SJSA1 (cell line): Measurements from ENCODE around the gene KCNQ1OT1. TPM values are rescaled to one million over a fixed set of nuclear protein-coding genes. Genes with fewer than 3 reads are reported as not detected.

Experiments
- DNase-seq, 2 experiments: peaks; one replicate each; pipeline ENCODE4 v3.0.0-alpha.2; 2015 to 2020; ENCODE audit warnings: low spot score in 2 of 2, low read depth in 1 of 2
- H3K27ac ChIP-seq: fragments of 250-450 bp; sonication (Bioruptor Pico); 2 replicates; pipeline ENCODE4 v1.5.1; 2020; ENCODE audit warnings: mild to moderate bottlenecking, moderate library complexity
- H3K27me3 ChIP-seq: fragments of 250-450 bp; sonication (Bioruptor Pico); replicated peaks from 2 replicates; pipeline ENCODE4 v1.5.1; 2020; ENCODE audit warnings: mild to moderate bottlenecking, moderate library complexity
- H3K36me3 ChIP-seq: fragments of 250-450 bp; sonication (Bioruptor Pico); 2 replicates; pipeline ENCODE4 v1.5.1; 2020; ENCODE audit warnings: mild to moderate bottlenecking
- H3K4me1 ChIP-seq: fragments of 250-450 bp; sonication (Bioruptor Pico); replicated peaks from 2 replicates; pipeline ENCODE4 v1.6.1; 2021; ENCODE audit warnings: mild to moderate bottlenecking
- H3K4me3 ChIP-seq: fragments of 250-450 bp; sonication (Bioruptor Pico); 2 replicates; pipeline ENCODE4 v1.5.1; 2020; ENCODE audit warnings: mild to moderate bottlenecking
- H3K9me3 ChIP-seq: fragments of 250-450 bp; sonication (Bioruptor Pico); replicated peaks from 2 replicates; pipeline ENCODE4 v1.5.1; 2020; ENCODE audit warnings: mild to moderate bottlenecking
- total RNA-seq: library from RNA; depleted of rRNA; stranded (reverse); fragments of >200 nt; shearing (Covaris generic); gene quantifications from 2 replicates; pipeline ENCODE4 v1.2.3, GENCODE V29; 2014

KCNQ1OT1 gene
- total RNA-seq, 1 experiment from 2014 or later = 2.1 TPM

DNA sequence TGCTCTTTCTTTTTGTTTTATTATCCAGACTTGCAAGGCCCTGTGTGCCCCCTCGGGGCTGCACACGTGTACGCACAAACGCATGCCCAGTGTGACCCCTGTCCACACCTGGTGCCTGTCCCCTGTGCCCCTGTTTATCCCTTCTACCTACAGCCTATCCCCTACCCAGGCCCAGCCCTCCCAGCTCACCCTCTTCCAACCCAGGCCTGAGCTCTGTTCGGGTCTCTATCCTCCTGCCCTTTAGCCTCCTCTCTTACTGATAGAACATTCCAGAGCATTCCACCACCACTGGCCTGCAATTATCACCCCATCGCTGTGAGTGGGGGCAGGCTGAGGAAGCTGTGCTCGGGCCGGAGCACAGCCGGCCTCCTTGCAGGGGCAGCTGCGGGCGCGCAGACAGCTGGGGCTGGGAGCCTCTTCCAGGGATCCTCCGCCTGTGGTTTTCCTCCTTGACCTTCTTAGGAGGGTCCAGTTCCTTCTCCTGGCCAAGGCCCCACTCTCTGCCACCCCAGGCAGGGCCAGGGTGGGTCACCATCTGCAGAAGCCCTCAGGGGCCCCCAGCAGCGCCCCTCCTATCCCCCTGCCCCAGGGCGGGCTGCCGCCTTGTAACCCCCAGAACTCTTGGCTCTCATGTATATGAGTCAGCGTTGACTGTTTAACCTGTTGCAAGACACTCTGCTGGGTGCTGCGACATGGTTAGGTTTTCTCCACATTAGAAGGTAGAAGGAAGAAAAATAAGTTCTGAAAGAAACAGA lies 41.8 kb upstream of the KCNQ1OT1 start:
- no peaks in the 10 kb centered on the region for H3K9me3 ChIP-seq
- no peak overlapping the region for H3K4me3 ChIP-seq
- DNase-seq = no peak
- H3K4me1 ChIP-seq = peaks cover 13% of the 10 kb centered on the region
- peaks cover 5% of the 10 kb centered on the region; the same call in 1 of the 2 replicates for H3K27me3 ChIP-seq
- H3K36me3 ChIP-seq = no peaks in the 10 kb centered on the region
- H3K27ac ChIP-seq = no peak overlapping the region

DNA sequence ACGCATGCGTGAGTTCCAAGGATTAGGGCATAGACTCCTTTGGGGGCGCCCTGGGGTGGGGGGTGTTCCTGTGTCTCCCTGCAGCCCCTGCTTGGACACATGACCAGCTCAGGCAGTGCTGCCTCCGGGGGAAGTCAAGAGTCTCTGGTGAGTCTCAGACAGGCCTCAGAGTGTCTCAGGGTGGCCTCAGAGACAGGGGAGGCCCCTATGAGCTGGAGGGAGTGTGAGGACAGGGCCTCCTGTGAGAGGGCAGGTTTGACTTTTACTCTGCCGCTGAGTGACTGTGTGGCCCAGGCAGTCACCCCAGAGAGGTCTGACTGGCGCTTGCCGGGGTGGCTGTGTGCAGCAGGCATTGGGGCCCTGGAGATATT lies 41.2 kb upstream of the KCNQ1OT1 start:
- DNase-seq = no peak
- Histone ChIP-seq H3K27ac (no peak overlapping the region), H3K27me3 (0 out of 2 replicates have a peak, but pooled peaks cover 5% of the 10 kb centered on the region), H3K36me3 (no peaks in the 10 kb centered on the region), H3K4me1 (peaks cover 13% of the 10 kb centered on the region), H3K4me3 (no peak overlapping the region), H3K9me3 (no peaks in the 10 kb centered on the region)

DNA sequence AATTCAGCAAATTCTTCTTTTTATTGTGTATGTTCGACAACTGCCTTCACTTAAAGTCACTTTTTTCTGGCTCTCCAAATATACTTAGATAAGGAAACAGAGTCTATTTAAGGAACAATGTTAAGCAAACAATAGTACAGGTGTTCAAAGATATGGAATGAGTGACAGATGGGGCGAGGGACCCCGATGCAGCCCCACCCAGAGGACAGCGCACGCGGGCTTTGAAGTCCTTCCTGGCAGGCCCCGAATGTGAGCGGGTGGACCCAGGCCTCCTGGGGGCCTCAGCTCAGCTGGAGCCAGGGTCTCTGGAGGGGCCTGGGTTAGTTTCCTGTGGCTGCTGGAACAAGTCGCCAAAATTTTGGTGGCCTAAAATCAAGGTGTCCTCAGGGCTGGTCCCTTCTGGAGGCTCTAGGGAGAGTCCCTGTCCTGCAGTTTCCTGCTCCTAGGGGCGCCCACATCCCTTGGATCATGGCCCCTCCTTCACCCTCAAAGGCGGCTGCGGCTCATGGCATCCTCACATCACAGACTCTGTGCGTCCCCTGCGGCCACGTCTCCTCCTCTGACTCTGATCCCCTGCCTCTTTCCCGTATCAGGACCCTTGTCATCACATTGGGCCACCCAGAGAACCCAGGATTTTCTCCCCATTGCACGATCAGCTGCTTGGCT lies 40.6 kb upstream of the KCNQ1OT1 start:
- H3K4me1 ChIP-seq = peaks cover 13% of the 10 kb centered on the region
- H3K4me3 ChIP-seq = no peak overlapping the region
- no peak overlapping the region for H3K27ac ChIP-seq
- no peaks in the 10 kb centered on the region for H3K9me3 ChIP-seq
- DNase-seq = no peak
- 0 out of 2 replicates have a peak, but pooled peaks cover 5% of the 10 kb centered on the region for H3K27me3 ChIP-seq
- no peaks in the 10 kb centered on the region for H3K36me3 ChIP-seq

DNA sequence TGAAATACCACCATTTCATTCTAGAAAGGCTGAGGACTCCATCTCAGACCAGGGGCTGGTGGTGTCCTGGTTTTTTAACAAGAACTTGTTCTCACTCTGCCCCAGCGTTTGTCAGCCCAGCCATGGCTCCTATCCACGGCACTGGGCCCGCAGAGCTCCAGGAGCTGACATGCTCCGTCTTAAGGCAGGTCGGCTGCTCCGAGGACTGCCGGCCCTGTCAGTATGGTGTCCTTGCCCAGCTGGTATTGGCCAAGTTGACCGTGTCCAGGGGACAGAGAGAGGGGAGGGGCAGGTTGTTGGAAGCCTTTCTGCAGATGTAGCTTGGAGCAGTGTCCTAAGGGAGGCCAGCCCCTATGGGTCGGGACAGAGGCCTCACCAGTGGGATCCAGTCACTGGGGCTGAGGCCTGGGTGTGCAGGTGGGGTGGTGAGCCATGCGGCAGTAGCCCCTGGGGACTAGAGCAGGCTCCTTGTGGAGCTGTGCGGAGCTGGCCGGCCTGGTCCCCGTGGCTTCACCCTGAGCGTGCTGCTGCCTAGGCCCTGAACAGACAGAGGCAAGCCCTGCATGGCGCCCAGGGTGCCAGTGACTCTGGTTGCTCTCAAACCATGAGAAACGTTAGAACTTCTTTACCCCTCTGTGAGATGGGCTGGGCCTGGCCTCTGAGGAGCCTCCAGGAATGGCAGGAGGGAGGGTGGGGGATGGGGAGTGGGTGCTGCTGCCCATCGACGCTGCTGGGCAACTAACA lies 39.9 kb upstream of the KCNQ1OT1 start:
- H3K4me1 ChIP-seq = peaks cover 13% of the 10 kb centered on the region

DNA sequence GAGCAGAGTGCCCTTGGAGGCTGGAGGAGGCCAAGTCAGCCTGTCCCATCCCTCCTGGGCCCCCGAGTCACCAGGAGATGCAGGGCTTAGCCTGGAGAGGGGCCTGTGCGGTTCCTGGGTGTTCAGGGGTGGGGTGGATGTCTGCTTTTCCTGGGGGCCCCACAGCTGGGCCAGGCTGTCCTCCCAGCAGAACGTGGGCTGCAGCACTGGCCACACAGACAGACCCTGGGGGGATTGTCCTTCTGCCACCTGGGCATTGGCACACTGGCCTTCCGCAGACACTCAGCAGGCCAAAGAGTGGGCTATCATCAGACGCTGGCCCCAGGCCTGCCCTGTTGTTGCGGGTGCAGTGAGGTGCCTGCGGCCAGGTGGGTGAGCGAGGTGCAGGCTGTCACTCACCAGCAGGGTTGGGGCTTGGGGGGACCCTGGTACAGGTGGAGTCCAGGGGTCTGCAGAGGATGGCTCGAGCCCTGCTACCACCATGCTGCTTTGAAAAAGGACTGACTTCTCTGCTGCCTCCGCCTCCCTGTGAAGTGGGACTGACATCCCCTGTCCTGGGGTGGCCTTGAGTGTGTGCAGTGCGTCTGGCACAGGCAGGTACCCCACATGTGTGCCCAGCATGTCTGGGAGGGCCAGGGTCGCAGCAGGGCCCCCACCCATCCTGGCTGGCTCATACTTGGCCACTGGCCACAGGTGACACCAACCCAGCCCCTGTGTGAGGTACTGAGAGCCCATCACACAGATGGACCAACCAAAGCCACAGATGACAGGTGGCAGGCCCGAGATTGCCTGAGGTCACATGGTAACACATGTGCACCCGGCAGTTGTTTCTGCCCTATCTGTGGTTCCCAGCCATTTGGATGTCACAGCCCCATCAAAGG lies 39.0 kb upstream of the KCNQ1OT1 start:
- DNase-seq = no peak
- Histone ChIP-seq H3K4me3 (no peak overlapping the region), H3K9me3 (no peaks in the 10 kb centered on the region), H3K27me3 (no peaks in the 10 kb centered on the region), H3K27ac (no peak overlapping the region), H3K36me3 (no peaks in the 10 kb centered on the region), H3K4me1 (peaks cover 13% of the 10 kb centered on the region)

More for the DNA sequence above, 39.9 kb upstream of the KCNQ1OT1 start:
- Histone ChIP-seq H3K27ac (no peak overlapping the region), H3K27me3 (no peaks in the 10 kb centered on the region), H3K4me3 (no peak overlapping the region), H3K9me3 (no peaks in the 10 kb centered on the region), H3K36me3 (no peaks in the 10 kb centered on the region)
- DNase-seq = no peak

DNA sequence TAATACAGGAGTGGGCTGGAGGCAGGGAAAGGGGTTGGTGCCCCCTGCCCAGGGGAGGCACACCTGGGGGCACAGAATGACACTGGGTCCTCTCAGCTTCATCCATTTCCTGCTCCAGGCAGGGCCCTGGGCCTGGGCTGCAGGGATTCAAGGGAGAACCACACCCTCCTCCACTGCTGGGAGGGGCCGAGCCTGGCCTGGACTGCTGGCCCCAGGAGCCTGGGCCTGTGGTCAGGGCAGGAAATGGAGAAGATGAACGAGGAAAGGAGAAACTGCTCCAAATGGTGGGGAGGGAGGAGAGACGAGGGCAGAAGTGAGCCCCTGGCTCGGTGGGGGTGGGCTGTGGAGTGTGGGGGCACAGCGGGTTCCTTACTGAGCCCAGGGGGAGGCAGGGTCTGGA lies 38.1 kb upstream of the KCNQ1OT1 start:
- no peak for DNase-seq
- Histone ChIP-seq H3K4me1 (peaks cover 13% of the 10 kb centered on the region), H3K9me3 (no peaks in the 10 kb centered on the region), H3K36me3 (no peaks in the 10 kb centered on the region), H3K4me3 (no peak overlapping the region), H3K27me3 (no peaks in the 10 kb centered on the region), H3K27ac (no peak overlapping the region)

DNA sequence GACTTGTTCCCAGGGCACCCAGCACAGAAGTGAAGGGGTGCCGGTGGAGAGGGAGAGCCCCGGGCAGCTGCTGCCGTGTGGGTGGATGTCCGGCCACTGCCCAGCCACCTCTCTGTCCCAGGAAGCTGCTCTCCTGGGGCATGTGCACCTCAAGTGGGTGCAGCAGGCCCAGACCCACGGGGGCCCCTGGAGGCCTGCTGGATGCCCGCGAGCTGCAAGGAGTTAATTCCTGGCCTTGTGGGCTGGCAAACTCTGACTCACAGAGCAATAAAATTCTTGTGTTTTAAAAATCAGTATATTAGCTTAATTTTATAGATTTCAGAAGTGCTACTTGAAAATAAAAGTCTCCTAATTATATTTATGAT lies 37.4 kb upstream of the KCNQ1OT1 start:
- DNase-seq = no peak
- no peaks in the 10 kb centered on the region for H3K9me3 ChIP-seq
- no peaks in the 10 kb centered on the region for H3K27me3 ChIP-seq
- peaks cover 12% of the 10 kb centered on the region for H3K4me1 ChIP-seq
- H3K36me3 ChIP-seq = no peaks in the 10 kb centered on the region
- no peak overlapping the region for H3K4me3 ChIP-seq
- no peak overlapping the region for H3K27ac ChIP-seq

DNA sequence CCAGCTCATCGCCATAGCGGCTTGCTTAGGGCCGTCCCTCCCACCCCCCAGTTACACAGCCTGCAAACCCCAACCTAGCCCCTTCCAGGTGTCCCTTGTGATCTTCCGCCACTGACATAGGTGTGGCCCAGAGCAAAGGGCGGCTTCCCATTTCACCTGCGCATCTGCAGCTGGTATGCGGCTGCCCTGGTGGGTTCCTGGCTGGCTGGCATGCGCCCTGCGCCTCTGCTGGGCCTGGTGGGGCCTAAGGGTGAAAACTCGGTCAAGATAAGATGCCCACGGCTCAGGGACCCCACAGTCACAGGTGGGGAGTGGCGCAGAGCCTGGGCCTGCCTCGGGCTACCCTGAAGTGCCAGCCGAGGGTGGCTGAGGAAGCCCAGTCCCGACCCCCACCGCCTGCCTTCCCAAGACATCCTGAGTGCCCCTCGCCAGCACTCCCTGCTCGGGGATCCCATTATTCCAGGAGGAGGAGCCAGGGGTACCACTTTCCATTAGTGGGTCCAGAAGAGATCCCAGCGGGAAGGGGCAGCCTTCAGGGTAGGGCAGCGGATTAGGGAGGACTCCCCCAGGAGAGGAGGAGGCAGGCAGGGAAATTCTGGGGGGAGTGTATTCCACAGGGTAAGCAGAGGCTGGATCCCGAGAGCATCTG lies 36.9 kb upstream of the KCNQ1OT1 start:
- H3K4me3 ChIP-seq = no peak overlapping the region
- DNase-seq = no peak
- H3K9me3 ChIP-seq = no peaks in the 10 kb centered on the region
- H3K27ac ChIP-seq = no peak overlapping the region
- no peaks in the 10 kb centered on the region for H3K27me3 ChIP-seq
- H3K4me1 ChIP-seq = peaks cover 7% of the 10 kb centered on the region
- no peaks in the 10 kb centered on the region for H3K36me3 ChIP-seq

DNA sequence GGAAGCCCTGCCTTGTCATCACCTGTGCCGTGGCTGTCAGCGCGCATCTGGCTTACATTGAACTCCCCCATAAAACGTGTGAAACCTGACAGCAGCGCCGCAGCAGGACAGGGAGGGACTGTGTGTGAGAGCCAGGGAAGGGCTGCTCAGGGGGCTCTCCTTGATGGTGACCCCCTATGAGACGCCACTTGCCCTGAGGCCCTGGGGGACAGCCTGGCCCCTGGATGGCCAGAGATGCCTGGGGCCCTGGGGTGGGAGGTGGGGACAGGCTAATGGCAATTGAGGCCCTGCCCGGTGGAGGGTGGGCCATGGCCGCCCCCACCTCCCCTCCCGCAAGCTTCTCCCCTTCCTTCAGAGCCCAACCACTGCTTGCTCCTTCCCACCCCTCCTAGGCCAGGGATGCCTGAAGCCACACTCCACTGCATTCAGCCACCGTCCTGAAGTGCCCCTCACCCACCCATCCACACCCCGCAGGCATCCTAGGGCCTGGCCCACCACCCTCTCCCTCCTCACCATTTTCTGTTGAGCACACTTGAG lies 35.3 kb upstream of the KCNQ1OT1 start:
- H3K27me3 ChIP-seq = no peaks in the 10 kb centered on the region
- H3K4me1 ChIP-seq = 0 out of 2 replicates have a peak, but pooled peaks cover 3% of the 10 kb centered on the region
- H3K9me3 ChIP-seq = no peaks in the 10 kb centered on the region
- DNase-seq = no peak
- no peak overlapping the region for H3K27ac ChIP-seq
- H3K36me3 ChIP-seq = no peaks in the 10 kb centered on the region
- H3K4me3 ChIP-seq = no peak overlapping the region

DNA sequence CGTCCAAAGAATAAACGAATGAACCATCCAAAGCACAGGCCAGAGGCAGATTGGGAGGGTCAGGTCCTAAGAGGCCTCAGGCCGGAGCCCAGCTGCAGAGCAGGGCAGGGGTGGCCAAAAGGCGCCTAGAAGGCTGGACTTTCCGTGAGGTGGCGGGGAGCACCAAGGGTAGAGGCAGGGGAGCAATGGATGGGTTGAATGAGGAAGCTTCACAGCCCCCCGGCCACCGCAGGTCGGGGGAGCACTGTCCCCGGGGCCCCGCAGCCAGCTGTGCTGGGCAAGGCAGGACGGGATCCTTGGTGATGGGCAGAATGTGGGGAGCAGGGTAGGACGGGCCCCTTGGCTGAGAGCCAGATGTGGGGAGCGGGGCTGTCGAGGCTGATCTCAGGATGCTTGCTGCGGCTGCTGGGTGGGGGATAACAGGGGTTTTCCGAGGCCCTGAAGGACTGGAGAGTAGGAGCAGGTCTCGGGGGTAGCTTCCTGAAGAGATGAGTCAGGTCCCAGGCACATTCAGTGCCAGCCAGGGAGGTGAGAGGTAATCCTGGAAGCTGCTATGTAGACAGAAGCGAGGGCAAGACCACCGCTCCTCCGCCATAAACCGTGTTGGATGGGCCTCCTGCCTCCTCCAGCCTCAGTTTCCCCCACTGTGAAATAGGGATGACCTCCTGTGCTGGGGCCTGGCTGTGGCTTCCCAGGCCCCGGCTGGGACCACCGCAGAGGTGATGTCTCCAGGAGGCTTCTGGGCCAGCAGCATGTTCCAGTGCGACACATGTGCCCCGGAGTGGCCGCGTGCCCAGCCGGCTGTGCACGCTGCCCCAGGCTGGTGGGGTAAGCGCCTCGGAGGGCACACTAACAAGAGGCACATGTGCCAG lies 34.6 kb upstream of the KCNQ1OT1 start:
- H3K27me3 ChIP-seq = 0 out of 2 replicates have a peak, but pooled peaks cover under 1% of the 10 kb centered on the region
- H3K27ac ChIP-seq = no peak overlapping the region
- no peaks in the 10 kb centered on the region for H3K9me3 ChIP-seq
- no peaks in the 10 kb centered on the region for H3K36me3 ChIP-seq
- no peak for DNase-seq
- H3K4me1 ChIP-seq = 0 out of 2 replicates have a peak, but pooled peaks cover 3% of the 10 kb centered on the region
- H3K4me3 ChIP-seq = no peak overlapping the region

DNA sequence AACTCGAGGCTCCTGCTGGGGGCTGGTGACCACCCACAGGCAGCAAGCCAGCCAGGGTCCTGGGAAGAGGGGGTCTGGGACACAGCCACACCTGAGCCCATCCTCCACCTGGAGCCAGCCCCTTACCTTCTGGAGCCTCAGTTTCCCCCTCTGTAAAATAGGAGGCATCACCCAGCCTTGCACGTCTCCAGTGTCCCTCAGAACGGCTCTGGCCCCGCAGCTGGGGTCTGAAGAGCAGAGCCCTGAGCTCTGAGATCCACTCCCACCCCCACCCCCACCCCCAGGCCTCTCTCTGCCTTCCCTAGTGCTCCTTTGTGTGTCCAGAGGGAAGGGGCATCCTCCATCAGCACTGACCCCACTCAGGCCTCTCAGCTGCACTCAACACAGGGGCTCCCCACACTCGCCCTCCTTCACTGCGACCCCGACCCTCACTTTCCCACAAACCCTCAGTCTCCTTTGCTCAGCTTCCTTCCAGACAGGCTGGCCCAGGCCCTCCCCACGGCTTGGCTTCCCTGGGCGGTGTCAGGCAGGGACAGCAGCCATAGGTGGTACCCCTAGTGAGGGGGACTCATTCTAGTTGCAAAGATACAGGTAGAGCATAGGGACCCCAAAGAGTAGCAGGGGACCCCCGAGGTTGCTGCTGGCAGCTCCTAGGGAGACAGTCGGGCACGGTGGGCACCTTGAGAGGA lies 33.3 kb upstream of the KCNQ1OT1 start:
- H3K27ac ChIP-seq = no peak overlapping the region
- DNase-seq = no peak
- H3K36me3 ChIP-seq = no peaks in the 10 kb centered on the region
- no peak overlapping the region for H3K4me3 ChIP-seq
- no peaks in the 10 kb centered on the region for H3K9me3 ChIP-seq
- H3K27me3 ChIP-seq = peaks cover 5% of the 10 kb centered on the region; the same call in 1 of the 2 replicates
- H3K4me1 ChIP-seq = 0 out of 2 replicates have a peak, but pooled peaks cover 3% of the 10 kb centered on the region
